ENCODE measurements around the gene TMEM178B.

Gene TMEM178B

DNA sequence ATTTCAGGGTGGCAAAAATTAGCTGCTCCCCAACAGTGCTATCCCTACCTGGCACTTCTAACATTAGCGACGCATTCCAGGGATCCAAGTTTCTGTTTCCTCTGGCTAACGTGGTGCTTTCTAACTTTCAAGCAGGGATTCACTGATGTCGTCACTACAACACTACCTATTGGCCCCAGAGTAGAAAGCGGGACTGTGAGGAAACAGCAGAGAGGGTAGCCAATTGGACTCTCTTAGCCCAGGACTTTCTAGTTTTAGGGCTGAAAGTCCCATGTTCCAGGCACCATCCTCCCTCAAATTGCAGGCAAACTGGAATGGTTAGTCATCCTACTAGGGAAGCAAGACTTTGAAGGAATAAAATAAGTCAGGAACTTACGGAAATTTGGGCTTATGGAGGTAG is 388.1 kb downstream of the TMEM178B start:
- no peak for DNase-seq (ENCODE audit: low spot score)

DNA sequence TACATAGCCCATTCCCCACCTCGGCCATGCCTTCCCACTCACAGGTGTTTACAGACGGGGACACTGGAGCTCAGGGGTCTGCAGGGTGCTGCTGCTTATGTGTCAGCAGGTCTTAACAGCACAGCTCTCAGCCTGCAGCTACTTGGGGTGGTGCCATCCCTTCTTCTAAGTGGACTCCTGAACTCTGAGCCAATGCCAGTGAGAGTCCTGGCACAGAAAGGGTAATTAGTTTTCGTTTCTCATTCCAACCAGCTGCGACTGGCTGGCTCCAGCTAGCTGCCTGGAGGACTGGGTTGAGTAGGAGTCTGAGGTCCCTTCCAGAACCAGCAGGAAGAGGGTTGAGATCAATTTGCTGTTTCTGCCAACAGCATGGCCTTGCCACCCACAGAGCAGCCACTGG is 389.1 kb downstream of the TMEM178B start:
- DNase-seq (ENCODE audit: low spot score), result no peak

DNA sequence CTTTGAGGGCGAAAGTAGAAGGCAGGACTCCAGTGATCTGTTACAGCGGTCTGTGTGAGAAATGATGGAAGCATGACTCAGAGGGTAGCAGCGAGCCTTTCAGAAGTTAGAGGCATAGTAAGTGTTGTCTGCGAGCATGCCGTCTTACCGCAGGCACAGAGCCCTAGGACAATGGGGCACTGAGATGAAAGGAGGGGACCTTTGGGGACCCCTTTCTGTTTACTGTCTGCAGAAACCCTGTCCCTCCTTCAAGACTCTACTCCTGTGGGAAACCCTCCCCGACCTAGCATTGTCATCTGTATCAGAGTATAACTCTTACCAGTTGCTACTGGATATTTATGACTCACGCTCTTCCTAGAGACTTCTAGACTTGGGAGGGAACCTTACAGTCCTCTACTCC is 390.1 kb downstream of the TMEM178B start:
- no peak for DNase-seq (ENCODE audit: low spot score)

DNA sequence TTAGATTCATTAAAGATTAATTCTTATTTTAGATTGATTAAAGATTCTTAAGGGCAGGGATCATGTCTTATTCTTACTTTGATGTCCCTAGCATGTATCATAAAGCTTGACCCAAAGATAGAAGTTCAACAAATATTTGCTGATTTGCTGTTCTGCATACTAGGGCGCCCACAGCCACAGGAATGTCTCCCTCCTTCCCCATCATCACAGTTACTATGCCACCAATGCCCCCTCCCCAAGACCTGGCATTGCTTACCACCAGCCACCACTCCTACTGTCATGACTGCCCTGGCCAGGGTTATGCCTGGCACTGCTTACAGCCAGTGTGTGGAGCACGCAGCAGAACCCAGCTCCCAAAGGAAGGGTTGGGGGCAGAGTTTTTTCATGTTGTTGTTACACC is 390.7 kb downstream of the TMEM178B start:
- no peak for DNase-seq (ENCODE audit: low spot score)

DNA sequence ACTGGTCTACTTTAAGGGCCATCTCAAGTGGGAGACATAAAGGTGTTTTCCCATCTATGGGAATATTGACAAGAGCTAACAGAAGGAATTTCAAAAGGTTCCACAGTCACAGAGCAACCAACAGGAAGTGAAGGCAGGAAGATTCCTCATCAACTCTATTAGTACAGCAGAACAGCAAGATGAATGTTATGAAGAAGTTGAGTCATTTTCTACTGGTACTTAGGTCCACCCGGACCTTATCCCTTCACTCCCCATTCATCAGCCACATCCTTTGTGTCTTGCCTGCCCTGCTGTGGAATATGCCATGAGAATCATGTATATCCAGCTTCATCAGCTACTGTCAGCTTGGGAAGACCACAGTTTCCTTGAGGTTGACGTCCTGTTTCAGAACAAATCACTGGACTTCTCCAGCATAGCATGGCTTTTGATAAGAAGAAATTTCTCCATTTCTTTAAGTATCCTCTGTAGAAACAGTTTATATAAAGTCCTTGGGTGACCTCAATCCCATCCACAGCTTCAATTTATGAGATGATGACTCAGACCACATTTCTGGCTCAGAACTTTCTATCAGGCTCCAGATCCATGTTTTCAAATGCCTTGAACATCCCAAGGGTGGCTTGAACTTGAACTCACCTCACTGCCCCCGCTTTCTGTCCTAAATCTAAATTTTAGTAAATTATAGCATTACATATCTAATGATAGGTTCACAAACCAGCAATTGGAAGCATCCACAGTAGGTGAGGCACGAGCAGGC is 392.5 kb downstream of the TMEM178B start:
- DNase-seq (ENCODE audit: low spot score), result no peak

DNA sequence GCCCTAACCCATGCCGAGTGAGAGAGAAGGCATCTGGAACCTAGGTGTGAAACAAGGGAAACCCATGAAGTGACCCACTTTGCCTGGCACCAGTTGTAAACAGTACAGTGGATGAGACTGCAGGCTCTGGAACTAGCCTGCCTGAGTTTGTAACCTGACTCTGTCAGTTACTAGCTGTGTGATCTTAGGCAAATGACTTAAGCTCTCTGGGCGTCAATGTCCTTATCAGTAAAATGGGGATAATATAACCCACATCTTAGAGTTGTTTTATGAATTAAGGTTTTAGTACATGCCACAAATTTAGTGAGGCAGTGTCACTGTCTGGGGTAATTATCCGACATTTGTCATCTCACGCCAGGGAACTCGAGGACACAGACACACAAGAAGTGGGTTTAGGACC is 394.5 kb downstream of the TMEM178B start:
- DNase-seq (ENCODE audit: low spot score), result no peak

DNA sequence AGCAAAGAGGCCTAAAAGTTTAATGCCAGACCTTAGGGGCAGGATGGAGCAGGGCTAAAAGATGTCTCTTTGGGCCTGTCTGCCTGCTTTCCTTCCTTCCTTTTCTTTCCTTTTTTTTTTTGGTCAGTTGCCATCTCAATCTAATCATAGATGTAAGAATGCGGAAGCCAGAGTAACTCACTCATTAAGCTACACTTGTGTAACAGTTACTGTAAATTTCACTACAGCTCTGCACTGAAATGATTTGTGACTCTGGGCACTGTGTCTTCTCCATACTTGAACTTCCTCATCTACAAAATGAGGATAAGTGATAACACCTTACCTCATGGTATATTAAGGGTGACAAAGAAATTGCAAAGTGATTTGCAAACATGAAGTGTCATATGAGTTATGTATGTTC is 401.8 kb downstream of the TMEM178B start:
- DNase-seq (ENCODE audit: low spot score), result no peak

DNA sequence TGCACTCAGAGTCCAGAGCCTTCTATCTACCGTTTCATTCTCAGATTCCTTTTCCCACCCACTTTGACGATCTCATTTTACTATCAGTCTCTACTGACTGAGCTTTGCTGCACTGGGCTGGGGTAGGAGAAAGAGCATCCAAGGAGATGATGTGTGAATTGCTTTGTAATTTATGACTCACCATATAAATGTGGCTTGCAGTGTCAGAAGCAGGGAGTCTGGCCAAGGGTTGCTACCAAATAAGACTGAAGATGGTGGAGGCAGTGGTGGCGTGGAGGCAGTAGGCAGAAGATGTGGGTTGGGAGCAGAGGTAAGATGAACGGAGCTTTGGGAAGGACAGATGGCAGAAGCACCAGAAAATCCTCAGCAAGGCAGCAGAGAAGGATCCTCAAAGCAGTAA is 404.0 kb downstream of the TMEM178B start:
- DNase-seq (ENCODE audit: low spot score), result no peak

DNA sequence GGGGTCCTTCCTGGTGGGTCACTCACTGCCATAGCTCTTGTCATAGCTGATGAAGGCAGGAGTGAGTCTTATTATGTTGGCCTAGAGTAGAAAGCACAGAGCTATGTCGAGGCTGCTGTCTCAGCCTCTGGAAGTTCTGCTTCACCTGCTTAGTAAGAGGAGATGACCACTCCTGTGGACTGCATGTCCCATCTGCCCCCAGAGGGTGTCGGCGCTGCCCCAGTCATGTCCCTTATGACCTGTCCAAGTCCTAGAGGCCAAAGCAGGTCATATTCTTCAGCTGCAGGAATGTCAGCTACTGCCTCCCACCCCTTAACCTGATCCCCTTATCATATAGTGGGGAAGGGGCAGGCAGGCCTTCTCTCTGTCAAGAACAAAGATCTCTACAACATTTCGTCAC is 405.0 kb downstream of the TMEM178B start:
- DNase-seq (ENCODE audit: low spot score), result no peak

DNA sequence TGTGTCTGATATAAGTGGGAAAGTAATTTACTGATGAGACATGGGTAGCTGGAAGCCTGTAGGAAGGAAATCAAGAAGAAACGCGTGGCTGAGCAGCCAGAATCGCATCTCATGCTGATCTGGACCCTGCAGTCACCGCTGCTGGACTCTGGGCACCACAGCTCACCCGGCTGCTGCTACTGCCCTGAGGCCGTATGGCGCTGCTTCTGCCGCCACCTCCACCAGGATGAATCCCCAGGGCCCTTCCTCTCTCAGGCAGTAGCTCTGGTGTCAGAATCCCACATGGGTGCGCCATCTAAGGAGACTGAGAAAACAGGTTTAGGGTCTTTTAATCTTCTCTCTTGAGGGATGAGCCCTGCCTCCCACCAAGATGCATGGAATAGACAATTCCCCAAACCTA is 407.1 kb downstream of the TMEM178B start:
- DNase-seq (ENCODE audit: low spot score), result no peak

DNA sequence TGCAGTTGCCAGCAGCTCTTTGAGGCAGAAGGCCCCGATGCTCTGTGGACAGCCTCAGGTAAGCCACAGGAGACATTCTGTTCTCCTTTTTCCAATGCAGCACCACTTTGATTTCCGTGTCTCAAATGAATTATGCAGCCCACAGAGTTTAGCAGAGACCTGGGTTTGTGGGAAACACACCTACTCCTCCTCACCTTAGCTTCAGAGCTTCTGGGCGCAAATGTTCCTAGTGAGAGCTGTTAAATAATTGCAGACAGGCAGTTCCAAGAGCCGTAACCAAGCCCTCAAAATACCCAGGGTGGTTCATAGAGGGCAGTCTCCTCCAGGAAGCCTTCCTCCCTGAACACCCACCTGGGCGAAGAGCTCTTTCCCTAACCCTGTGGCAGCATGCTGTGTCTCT is 408.1 kb downstream of the TMEM178B start:
- DNase-seq (ENCODE audit: low spot score), result no peak

DNA sequence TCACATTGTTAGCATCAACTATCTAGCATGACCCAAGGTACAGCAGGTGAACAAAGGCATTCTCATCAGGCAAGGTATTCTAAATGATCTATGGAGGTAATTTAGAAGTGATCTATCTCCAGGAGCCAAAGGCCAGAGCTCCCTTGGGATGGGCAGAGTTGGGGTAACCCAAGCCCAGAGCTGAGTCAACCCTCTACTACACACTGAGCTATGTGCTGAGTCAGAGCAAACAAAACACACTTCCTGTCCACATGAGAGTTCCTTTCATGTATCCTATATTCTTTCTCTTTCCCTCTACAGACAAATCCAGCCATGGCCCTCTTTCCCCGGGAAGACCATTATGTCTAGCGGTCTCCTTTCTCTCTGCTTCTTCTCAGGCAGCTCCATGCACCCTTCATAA is 409.2 kb downstream of the TMEM178B start:
- DNase-seq (ENCODE audit: low spot score), result no peak

DNA sequence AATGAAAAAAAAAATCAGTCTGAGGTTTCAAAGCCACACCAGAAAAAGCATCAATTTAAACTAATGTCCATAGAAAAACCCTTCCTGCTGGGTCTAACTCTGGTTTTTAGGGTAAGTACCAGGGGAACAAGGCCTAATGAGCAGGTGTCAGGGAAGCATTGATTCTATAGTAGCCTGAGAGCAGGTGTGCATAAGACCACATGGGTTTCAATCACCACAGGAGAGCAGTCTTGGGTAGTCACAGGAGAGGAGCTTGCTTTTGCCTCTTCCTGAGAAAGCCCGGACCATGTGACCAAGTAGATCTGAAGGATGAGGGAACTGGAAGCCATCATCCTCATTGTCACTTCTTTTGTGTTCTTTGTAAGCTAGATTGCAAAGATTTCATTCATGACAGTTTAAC is 411.0 kb downstream of the TMEM178B start:
- no peak for DNase-seq (ENCODE audit: low spot score)

DNA sequence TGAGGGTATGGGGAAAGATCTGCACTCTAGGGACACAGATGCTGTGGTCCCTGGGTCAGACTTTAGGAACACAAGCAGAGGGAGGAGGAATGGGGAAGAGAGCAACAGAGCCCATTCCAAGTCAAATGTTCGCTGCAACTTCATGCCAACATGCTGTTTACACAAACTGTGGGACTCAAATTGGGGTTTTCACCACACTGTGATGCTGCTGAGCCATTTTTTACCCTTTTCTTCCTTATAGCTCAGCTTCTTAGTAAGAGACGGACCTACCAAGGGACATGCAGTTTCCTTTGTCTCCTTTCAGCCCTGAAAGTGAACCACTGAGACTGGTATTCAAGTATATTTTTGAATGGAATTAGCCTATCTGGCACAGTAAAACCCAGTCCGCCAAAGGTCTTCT is 413.1 kb downstream of the TMEM178B start:
- DNase-seq (ENCODE audit: low spot score), result no peak

DNA sequence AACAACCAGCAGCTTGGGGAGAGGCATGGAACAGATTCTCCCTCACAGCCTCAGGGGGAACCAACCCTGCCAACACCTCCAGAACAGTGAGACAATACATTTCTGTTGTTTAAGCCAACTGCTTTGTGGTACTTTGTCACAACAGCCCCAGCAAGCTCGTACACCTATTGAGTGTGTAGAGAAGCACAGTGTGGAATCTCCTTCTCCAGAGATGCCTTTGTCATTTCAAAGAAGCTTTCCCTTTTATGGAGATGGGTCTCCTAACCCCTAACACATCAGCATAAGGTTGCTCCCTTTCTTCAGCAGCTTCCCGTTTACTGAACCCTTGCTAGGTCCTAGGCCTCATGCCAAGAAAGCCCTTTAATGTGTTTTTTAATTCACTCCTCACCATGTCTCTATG is 416.6 kb downstream of the TMEM178B start:
- DNase-seq (ENCODE audit: low spot score), result no peak

DNA sequence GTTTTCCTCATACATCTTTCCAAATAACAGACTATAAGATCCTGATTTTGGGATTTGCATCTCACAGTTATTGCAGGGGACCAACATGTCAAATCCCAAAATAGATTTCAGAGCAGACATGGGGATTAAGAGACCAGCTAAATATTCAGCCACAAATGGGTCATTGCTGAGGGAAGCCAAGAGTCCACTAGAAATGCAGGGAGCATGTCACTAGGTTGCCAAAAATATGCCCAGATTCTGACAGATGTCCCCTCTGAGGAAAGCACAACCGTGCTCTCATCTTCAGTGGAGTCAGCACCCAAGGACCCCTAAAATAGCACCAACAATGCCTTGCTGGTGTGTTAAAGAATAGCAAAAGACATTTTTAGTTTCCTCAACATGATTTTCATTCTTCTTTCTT is 421.2 kb downstream of the TMEM178B start:
- DNase-seq (ENCODE audit: low spot score), result no peak

DNA sequence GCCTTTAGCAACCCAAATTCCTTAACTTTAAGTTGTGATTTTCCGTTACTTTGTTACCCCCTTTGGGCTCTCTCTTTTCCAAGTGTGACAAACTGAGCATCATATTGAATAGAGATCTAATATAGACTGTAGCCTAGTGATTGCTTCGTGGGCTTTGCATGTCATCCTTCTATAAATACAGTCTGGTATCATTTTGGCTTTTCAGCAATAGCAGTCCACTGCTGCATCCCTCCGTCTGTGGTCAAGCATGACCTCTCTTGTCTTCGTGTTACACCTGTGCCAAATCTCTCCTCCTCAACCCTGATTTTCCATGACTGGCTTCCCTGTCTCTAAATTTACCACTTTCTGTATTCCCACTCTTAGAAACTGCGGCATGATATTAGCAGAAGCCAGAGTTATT is 423.5 kb downstream of the TMEM178B start:
- DNase-seq (ENCODE audit: low spot score), result no peak

DNA sequence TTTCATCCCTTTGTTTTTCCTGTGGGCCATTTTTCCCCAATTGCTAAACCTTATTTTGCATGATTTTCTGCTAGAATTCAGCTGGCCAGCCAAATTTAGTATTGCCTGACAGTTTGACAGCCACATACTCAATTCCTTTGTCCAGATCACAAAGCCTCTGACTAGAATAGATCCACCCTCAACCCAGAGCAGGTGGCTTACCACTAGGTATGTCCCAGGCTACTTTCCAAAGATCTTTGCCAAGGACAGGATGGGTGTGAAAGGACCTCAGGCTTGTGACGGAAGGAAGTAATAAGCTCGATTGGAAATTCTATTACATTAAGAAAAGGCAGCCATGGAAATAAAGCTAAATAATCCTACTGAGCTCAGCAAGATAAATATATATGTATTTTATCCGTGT is 426.7 kb downstream of the TMEM178B start:
- DNase-seq (ENCODE audit: low spot score), result no peak

DNA sequence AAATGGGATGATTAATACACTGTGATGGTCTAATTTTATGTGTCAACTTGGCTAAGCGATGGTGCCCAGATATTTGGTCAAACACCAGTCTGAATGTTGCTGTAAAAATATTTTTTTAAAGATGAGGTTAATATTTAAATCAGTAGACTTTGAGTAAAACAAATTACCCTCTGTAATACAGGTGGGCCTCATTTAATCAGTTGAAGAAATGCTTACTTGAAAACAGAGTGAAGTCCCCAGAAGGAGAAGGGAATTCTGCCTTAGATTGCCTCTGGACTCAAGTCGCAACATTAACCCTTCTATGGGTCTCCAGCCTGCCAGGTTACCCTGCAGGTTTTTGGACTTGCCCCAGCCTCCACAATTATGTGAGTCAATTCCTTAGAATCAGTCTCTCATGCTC is 427.6 kb downstream of the TMEM178B start:
- no peak for DNase-seq (ENCODE audit: low spot score)

DNA sequence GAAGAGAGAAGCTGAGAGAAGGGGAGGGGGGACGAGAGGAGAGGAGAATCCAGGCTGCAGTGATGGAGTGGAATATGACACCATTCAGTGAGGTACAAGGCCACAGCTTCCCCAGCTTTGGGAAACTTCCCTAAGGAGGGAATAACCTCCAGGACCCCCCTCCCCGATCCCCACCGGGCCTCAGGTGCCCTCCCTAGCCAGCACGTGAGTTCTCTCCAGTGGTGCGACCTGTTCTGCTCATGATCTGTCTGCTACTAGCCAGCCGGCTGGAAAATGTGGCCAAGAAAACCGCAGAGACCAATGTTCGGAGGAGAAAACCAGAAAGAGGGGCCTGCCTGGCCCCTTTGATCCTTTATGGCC is 437.4 kb downstream of the TMEM178B start:
- no peak for DNase-seq (ENCODE audit: low spot score)

DNA sequence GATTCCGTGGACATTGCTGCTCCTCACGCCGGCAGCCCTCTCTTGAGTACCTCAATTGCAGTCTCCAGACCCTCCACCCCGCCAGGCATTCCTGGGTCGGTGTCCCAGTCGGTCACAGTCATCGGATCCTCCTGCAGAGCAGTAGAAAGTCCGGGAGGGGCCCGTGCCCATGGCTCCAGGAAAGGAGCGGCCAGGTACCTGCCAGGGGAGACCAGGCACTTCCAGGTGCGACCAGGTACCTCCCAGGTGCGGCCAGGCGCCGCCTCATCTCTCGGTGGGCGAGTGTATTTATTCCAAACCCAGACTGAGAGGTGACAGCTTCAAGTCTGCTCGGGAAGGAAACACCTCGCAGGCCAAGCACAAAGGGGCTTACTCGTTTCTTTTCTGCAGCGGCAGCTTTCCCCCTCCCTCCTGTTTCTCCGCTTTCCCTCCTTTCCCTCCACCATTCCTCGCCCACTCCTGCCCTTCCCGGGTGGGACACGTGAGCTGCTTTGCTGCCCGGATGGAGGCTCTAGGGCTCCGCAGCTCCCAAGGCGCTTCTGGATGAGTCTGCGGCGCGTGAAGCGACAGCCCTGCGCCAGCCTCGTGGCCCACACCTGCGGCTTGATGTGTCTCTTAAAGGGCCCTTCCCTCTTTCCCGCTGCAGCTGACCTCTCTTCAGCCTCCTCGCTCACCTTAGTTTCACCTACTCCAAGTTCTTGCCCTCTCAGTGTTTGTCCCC is 438.0 kb downstream of the TMEM178B start:
- DNase-seq (ENCODE audit: low spot score), result peak; percentile 29

DNA sequence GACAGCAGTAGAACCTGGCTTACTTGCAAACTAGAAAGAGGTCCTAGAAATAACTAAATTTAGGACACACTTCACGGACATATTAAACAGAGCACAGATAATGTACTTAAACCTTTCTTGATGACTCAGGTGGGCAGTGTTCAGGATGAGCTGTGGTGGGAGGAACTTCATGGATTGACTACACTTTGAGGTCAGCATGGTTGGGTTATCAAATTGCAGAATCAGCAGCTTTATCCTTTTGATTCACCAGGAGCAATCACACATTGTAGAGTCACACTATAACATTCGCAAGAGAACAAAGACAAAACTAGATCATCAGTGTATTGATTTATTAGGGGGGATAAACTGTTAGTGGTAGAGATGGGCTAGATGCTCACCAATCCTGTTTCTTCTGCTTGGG is 438.7 kb downstream of the TMEM178B start:
- DNase-seq (ENCODE audit: low spot score), result no peak

DNA sequence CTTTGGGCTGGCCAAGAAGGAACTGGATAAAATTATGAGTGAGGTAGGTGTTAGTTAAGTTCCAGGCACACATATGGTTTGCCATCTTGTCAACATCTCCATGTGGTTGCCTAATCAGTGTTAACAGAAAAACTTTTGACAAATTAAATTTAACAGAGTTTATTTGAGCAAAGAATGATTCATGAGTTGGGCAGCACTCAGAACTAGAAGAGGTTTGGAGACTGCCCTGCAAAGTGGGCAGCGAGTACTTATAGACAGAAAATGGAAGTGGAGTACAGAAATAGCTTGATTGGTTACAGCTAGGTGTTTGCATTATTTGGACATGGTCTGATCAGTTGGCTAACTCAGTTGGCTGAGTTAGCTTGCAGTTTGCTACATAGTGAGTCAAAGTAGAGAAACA is 439.9 kb downstream of the TMEM178B start:
- DNase-seq (ENCODE audit: low spot score), result no peak

DNA sequence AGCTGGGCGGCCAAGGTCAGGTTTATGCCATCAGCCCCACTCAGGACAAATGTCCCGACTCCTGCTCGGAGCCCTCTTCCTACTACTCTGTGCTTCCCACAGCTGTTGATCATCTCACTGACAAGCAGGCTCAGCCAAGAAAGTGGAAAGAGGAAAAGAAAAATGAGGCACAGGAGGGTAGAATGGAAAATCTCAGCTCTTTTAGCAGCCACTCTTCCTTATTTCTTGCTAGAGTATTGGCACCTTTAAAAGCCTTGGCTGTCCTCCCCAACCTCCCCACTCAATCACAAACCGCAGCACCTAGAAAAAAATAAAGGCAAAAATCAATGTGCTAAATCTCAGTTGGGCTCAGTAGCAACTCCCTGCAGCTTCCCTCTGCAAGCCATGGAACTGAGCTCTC is 442.1 kb downstream of the TMEM178B start:
- DNase-seq (ENCODE audit: low spot score), result no peak
